Eye (tissue), 1 donor: Measurements from ENCODE around the gene KDM8.

Source experiments
- DNase-seq: peaks from one replicate; pipeline ENCODE4 v3.0.0-alpha.2; 2015

The KDM8 gene

GRCh38 chr16:27217256-27217655, 13.9 kb downstream of the KDM8 start:
- peak; percentile 84 for DNase-seq

GRCh38 chr16:27218756-27219155, 15.4 kb downstream of the KDM8 start:
- no peak for DNase-seq

GRCh38 chr16:27219161-27219560, 15.8 kb downstream of the KDM8 start:
- DNase-seq: no peak

GRCh38 chr16:27220120-27220519, 16.8 kb downstream of the KDM8 start:
- DNase-seq: no peak

- DNase-seq: no peak
These were observed 17.2 kb downstream of the KDM8 start for GRCh38 chr16:27220527-27220926.

GRCh38 chr16:27220991-27221390, 17.7 kb downstream of the KDM8 start:
- no peak for DNase-seq

GRCh38 chr16:27221576-27222248, 18.4 kb downstream of the KDM8 start:
- no peak for DNase-seq

- peak; percentile 58 for DNase-seq
These were observed 19.2 kb downstream of the KDM8 start for GRCh38 chr16:27222249-27223225.

GRCh38 chr16:27223226-27223610, 19.9 kb downstream of the KDM8 start:
- DNase-seq: no peak

GRCh38 chr16:27223701-27224100, 20.4 kb downstream of the KDM8 start:
- no peak for DNase-seq

GRCh38 chr16:27224271-27224737, 21.0 kb downstream of the KDM8 start:
- no peak for DNase-seq

GRCh38 chr16:27224741-27225300, 21.5 kb downstream of the KDM8 start:
- DNase-seq: no peak

GRCh38 chr16:27225536-27226360, 22.4 kb downstream of the KDM8 start:
- no peak for DNase-seq

GRCh38 chr16:27226476-27226875, 23.1 kb downstream of the KDM8 start:
- no peak for DNase-seq

GRCh38 chr16:27226976-27227705, 23.8 kb downstream of the KDM8 start:
- DNase-seq: no peak

- no peak for DNase-seq
These were observed 24.7 kb downstream of the KDM8 start for GRCh38 chr16:27228045-27228444.

- peak; percentile 78 for DNase-seq
These were observed 25.5 kb downstream of the KDM8 start for GRCh38 chr16:27228621-27229501.

- DNase-seq: no peak
These were observed 26.7 kb downstream of the KDM8 start for GRCh38 chr16:27229891-27230470.

- DNase-seq: no peak
These were observed 27.3 kb downstream of the KDM8 start for GRCh38 chr16:27230562-27231001.

GRCh38 chr16:27231692-27232060, 28.4 kb downstream of the KDM8 start:
- DNase-seq: no peak
